GM18505 (cell line): ENCODE data around the gene AK8.

Source experiments
- ATAC-seq: cut with Tn5 transposase; IDR thresholded peaks from one replicate; pipeline ENCODE4 v1.9.1; 2021; ENCODE audit not compliant: unreplicated experiment
- POLR2A ChIP-seq: IDR thresholded peaks from 4 replicates; pipeline ENCODE4 v1.6.1; 2011; ENCODE audit warnings: borderline replicate concordance; ENCODE audit not compliant: insufficient read depth, insufficient read length; ENCODE audit errors: extremely low read depth

The AK8 gene

DNA sequence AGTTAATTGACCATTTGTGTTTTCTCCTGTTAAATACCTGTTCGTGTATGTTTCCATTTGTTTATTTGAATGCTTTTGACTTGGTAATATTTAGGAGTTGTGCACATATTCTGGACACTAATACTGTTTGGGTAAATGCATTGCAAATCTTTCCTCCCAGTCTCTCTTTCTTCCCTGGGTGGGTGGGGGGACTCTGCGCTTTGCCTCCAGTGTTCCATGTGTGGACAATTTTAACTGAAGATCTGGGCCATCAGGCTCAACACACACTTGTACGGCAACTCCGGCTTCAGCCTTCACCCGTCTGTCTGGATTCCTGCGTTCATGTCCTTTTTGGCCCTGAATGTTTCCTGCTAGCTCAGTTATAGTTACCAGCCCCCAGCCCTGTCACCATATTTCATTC is 167.8 kb downstream of the AK8 start:
- TF ChIP-seq POLR2A = no peak

DNA sequence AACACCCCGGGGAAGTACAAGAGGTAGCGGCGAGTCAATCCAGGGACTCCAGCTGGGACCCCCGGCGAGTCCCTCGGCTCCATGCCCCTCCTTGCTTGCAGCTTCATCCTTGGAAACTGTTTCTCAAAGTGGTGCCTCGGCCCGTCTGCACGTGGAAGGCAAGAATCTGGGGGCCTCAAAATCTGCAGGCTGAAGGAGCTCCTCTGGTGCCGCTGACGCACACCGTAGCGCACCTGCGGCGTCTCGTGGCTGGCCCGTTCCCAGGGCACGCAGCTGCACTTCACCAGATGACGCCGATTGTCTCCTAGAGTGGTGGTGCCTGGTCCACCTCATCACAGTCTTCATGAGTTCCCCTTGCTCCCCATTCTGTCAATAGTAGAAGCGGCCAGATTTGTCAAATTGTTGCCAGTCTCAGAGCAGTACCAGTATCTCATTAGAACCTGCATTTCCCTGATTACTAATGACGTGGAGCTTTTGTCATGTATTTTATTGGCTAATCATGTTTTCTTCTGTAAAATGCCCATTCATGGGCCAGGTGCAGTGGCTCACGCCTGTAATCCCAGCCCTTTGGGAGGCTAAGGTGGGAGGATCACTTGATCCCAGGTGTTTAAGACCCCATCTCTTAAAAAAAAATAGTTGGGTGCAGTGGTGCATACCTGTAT is 169.2 kb downstream of the AK8 start:
- TF ChIP-seq POLR2A = no peak
- ATAC-seq = no peak

More for the DNA sequence above, 167.8 kb downstream of the AK8 start:
- ATAC-seq = no peak

DNA sequence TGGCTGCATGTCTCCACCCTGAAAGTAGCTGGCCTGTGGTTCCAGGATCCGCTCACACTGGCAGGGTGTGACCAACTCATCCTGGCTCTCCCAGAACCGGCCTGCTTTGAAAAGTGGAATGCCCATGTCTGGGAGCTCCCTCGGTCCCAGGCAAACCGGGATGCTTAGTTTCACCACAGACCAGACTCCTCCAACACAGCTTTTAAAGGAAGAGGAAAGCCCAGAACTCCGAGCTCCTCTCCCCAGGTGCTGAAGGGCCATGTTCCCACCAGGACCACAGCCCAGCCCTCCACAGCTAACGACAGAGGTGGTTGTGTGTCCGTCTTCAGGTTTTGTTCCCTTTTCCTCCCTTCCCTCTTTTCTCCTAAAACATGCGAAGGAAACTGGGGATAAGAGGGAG is 169.8 kb downstream of the AK8 start:
- TF ChIP-seq POLR2A = no peak
- ATAC-seq = no peak

DNA sequence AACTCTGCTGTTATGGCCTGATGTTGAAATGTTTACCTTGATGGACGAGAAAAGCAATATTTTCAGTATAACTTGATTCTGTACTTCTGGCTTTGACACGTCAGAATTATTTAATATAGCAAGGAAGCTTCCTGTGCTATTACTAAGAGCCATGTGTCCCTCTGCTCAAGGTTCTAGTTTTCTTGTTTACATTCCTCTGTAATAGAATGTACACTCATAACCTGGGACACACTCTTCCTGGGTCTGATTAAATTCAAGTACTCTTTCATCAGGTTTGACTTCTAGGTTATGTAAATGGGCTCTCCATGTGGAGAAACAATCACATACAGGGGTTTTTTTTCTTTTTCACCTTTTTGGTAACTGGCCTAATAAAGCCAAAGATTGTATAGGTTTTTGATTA is 174.7 kb downstream of the AK8 start:
- no peak for ATAC-seq
- no peak for TF ChIP-seq POLR2A

DNA sequence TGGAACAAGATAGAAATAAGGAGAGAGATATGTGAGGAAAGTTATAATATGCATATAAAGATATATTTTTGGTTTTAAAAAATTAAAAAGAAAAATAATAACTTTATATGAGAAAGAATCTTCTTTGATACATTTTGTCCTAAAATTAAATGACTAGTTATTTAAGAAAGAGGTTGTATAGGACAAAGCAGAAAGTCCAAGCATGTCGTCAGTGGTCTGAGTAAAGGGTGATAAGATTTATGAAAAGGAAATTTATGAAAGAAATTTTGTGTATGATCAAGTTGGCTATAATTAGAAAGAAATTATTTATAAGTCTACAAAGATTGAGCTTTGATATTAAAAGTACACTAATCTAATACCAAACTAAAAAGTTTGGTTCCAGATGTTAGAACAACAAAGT is 175.8 kb downstream of the AK8 start:
- TF ChIP-seq POLR2A = no peak
- no peak for ATAC-seq

DNA sequence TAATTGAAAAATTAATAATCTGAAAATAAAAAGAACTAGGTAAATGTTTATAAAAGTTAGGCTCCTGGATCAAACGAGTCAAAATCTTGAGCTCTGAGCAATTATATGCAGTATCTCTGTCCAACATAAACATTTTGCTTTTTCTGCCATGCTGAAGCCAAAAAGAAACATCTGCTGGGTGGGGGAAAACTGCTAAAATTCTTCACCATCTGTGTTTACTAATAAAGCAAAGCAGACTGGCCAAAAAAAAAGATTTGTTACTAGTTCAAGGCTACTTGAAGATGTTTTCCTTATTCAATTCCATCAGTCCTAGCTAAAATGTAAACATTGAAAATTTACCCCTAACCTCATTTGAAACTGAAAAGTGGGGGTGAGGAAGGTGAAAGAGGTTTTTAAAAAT is 178.1 kb downstream of the AK8 start:
- no peak for TF ChIP-seq POLR2A
- no peak for ATAC-seq

DNA sequence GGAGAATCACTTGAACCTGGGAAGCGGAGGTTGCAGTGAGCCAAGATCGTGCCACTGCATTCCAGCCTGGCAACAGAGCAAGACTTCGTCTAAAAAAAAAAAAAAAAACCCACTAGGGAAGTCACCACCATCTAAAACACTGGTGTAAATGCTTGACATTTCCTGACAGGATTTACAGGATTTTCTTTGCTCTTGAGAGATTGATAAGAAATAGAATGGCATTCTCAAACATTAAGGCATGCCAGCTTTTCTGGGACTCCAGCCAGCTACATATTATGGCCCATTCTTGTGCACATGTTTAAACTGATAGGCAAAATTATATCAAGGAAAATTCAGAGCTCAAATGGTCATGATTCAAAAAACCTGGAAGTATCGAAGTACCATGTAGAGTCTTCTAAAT is 179.1 kb downstream of the AK8 start:
- no peak for ATAC-seq
- no peak for TF ChIP-seq POLR2A

DNA sequence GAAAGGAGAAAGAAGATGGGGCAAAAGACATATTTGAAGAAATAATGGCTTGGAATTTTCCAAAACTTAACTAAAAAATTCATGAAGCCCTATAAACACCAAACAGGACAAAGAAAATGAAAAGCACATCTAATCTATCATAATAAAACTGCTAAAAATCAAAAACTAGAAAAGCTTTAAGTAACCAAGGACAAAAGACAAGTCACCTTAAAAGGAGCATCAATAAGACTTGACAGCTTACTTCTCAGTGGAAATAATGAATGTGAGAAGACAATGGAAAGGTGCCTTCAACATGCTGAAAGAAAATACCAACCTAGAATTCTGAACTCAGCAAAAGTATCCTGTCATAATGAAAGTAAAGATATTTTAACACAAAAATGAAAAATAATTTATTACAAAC is 180.9 kb downstream of the AK8 start:
- no peak for TF ChIP-seq POLR2A
- no peak for ATAC-seq

DNA sequence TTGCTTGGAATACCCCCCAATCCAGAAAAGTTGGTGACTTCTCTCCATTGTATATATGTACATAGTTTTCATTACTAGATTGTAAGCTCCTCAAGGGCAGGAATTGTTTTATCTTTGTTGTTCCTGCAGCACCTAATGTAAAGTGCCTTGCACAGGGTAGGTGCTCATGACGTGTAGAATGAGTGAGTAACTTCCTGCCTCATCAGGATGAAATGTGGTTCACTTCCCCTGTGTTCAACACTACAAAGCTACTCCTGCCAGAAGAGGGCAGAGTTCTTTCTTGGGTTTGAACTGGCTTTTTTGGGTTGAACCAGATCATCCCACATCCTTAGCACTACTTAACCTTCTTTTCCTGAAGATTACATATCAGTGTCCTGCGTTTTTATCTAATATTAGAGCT is 183.9 kb downstream of the AK8 start:
- no peak for TF ChIP-seq POLR2A
- ATAC-seq = no peak

DNA sequence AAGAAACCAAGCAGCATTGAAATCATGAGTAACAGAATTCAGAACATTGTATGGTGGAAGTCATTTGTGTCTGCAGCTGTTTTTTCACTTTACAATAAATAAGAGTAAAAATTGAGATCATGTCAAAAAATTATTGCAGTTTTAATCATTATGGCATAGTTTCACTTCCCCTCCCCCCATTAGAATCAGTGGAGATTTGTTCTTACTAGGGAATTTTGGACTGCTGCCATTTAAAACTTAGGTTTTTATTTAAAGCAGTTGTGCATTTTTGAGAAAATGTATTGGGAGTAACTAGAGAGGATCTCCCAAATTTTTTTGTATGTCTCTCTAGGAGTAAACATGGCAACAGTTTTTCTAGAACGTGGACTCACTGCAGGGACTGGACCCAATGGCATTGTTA is 187.4 kb downstream of the AK8 start:
- no peak for TF ChIP-seq POLR2A
- ATAC-seq = no peak

DNA sequence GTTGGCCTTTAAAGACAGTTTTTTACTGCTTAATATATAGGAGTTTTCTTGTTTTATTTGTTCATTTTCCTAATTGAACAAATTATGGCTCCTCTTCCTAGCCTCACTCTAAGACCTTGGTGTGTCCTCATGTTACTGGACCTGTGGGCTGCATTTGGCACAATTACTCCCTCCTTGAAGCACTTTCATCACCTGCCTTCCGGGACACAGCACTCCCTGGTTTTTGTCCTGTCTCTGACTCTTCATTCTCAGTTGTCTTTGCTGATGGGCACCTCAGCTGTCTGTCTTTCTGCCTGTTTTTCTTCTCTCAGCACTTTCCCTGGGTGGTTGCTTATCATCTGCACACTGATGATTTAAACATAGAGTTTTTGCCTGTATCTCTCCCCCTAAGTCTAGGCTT is 194.2 kb downstream of the AK8 start:
- ATAC-seq = no peak

DNA sequence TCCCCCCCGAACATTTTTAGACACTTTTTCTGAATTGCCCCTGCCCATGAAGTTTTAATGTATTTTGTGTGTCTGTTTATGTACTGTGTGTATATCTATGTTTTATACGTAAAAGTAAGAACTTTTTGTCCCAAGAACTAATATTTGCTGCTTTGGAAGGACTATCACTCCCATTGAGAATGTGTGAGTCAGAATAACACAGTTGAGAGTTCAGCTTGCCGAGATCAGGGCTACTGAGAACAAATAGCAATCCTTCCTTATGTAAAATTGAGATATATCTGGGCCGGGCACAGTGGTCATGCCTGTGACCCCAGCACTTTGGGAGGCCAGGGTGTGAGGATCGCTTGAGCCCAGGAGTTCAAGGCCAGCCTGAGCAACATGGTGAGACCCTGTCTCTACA is 196.5 kb downstream of the AK8 start:
- TF ChIP-seq POLR2A = no peak
- ATAC-seq = no peak

More for the DNA sequence above, 194.2 kb downstream of the AK8 start:
- no peak for TF ChIP-seq POLR2A

DNA sequence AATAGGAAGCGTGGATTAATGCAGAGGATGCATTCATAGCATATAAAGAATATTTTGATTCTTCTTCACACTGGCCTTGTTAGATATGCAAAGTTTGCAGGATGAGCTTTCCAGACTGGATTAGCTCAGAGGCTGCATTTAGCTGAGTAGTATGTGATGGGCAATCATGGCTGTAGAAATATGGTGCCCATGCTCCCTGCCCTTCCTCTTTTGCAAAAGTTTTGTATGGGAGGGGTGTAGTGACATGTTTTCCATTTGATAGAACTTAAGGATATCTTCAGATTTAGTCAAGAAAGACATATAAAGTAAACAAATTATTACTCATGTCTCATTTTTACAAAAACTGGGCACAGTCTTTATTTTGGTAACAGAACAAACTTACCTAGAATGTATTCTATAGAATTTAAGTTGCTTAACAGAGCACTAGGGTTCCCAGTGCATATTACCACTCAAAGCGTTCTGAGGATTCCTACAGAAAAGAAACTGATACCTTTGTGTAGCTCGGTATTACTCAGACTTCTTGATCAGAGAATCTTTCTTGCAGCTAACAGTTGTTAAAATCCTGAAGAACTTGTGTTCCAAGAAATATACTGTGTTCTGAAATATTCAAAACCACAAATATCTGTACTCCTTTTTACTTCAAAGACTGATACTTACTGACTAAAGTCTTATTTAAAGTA is 198.0 kb downstream of the AK8 start:
- TF ChIP-seq POLR2A = no peak

DNA sequence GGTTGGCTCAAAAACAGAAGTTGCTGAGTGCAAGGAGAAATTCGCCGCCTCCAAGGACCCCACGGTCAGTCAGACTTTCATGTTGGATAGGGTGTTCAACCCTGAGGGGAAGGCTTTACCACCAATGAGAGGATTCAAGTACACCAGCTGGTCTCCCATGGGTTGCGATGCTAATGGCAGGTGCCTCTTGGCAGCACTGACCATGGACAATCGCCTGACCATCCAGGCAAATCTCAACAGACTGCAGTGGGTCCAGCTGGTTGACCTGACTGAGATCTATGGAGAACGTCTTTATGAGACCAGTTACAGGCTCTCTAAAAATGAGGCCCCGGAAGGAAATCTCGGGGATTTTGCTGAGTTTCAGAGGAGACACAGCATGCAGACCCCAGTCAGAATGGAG is 200.1 kb downstream of the AK8 start:
- TF ChIP-seq POLR2A = no peak
- ATAC-seq = no peak

More for the DNA sequence above, 198.0 kb downstream of the AK8 start:
- ATAC-seq = no peak
